HG02884 (cell line): Measurements from ENCODE around the gene CDH4.

ENCODE experiments used
- ATAC-seq: cut with Tn5 transposase; IDR thresholded peaks from one replicate; pipeline ENCODE4 v1.9.1; 2021; ENCODE audit warnings: mild to moderate bottlenecking, moderate library complexity; ENCODE audit not compliant: unreplicated experiment

The CDH4 gene

DNA sequence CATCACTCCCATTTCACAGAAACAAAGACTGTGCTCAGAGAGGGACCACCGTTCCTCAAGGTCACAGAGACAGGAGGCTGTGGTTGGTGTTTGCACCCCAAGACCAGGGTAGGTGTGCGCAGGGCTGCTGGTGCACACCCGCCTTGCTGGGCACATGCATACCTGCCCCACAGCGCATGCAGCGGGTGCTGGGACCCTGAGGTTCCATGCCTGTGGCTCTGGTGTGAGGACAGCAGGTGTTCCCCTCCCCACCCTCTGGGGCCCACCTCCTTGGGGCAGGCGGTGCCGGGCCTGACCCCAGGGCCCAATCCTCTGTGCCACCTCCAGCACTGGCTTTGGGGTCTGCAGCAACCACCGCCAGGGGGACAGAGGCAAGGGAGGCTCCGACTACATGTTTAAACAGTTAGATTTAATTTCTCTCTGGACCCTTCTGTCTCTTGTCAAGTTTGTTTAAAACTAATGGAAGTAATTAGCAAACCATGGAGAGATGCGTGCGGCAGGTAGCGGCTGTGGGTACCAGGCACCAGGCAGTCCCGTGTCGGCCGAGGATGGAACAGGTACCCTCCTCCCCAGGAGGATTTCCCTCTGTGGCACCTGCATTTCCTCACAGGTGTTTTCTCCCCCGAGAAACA, 485.9 kb downstream of the CDH4 start:
- ATAC-seq: no peak

- no peak for ATAC-seq
Measured at GRCh38 chr20:61738601-61739069, 486.6 kb downstream of the CDH4 start.

DNA sequence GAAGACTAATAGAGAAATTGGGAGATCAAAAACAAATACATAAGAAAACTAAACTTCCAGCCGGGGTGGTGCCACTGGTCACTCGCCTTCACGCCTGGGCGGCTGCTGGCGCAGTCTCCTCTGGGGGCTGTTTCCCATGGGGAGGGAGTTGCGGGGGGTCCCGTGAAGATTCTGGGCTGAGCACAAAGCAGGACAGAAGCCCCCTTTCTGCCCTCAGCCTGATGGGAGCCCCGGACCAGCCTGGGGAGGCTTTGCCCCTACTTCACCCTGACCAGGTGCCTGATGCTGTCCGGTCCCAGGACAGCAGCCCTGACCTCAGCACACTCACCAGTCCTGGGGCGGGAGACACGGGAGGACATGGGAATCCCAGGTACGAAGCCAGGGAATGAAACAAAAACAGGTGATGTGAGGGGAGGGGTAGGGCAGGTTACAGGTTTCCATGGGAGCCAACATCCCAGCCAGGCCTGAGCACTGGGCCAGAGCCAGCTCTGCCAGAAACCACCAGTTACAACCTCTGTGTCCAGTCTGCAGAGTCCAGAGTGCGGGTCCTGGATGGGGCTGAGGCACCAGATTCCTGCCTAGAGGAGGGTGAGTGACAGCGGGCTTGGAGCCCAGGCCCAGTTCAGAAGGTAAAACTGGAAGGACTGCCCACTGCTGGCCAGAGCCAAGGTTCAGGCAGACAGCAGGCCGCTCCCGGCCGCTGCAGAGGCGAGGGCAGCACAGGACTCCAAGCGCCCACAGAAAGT, 487.2 kb downstream of the CDH4 start:
- no peak for ATAC-seq

- ATAC-seq: no peak
Measured at GRCh38 chr20:61739832-61740118, 487.7 kb downstream of the CDH4 start.

DNA sequence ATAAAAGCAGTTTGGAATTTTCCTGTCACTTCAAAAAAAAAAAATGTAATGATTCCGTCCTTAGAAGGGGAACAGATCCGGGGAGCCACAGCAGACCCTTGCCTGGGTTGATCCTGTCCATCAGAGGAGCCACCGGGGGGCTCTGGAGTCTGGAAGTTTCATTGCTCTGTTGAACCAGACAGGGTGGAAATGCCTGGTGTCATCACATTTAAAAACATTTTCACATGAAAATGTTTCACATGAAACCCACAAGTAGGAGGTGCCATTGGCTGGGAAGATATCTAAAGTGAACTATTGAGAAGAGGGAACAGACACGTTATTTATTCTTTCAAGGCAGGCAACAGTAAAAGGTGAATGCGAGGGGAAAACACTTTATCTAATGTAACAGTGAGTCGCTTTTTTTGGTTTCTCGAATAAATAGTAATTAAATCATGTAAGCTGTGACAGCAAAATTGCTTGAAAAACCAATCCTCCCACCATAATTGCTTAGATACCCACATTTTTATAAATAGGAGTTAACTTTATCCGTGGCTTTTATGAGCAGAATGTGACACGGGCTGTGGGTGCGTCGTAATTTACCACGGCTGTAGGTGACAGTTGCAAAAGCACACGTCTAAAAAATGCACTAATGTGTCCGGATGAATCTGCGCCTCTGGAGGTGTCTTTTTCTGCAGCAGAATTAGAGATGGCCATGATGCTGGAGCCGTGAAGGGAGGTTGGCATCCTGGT, 490.2 kb downstream of the CDH4 start:
- no peak for ATAC-seq

GRCh38 chr20:61743606-61744005, 491.5 kb downstream of the CDH4 start:
- no peak for ATAC-seq

DNA sequence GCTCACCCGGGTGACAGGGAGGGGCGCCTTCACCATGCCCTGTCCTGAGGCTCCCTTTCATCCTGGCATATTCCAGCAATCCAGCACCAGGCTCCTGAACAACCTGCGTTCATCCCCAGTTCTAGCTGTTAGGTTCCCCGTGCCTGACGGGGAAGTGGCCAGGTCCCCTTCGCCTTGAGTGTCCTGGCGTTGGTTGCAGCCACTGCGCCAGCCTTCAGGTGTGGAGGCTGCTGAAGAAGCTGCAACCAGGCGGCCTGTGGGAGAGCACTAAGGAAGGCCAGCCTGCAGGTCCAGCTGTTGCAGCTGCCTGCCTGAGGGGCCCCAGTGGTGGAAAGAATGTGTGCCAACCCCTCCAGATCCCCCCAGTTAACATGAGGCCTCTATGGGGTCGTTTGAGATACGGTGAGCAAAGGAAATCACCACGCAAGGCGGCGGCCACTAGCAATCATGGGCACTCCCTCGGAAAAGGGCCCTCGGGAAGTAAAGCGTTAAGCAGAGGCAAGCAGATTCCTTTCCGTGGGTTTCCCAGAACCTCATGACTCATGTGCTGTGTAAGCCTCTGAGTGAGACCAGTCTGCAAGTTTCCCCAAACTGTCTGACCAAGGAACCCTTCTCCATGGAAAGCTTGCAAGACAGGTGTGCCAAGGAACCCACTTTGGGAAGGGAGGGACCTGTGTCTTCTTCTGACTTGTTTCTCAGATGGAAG, 492.8 kb downstream of the CDH4 start:
- ATAC-seq: no peak

DNA sequence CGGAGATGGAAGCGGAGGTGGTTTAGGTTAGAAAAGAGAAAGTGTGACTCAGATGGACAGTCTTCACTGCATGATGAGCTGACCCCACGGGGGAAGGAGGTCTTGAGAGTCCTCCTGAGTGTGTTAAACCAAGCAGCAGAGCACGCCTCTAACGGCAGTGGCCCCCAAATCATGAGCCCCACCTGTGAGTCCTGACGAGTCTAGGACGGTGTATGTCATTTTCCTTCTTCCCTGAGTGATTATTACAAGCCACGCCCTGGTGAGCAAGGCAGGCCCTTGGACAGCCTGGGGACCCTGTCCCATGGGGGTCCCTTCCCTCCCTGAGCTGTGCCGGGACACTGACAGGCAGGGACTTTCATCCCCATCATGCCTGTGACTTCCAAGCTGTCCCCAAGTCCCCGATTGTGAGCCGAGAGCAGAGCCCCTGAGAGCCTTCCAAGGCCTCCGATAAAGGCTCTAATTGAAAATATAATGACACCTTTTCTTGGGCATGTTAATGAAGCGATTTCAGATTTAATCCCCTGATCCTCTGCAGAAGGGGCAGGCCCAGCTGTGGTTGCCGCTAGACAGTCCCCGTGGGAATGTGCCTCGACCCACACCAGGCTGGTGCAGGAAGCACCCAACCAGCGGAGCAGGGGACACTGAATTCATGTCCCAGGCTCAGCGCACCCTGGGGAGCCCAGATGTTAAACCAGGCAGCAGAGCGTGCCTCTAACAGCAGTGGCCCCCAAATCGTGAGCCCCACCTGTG, 493.5 kb downstream of the CDH4 start:
- no peak for ATAC-seq

DNA sequence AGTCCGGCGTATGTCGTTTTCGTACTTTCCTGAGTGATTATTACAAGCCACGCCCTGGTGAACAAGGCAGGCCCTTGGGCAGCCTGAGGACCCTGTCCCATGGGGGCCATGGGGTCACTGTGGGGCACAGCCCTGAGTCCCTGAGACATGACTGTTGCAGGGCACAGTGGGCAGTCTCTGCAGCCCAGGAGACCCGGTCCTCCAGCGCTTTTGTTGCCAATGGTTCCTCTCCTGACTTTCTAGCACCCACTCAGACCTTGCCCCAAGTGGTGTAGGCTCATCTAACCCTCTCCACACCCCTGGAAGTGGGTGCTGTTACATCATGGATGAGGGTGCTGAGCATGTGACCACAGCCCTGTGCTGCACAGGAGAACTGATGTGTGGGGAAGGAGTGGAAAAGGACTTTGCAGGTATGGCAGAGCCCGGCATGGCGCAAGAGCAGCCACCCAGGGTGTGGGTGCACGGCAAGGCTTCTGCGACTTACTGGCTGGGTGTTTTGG, 494.1 kb downstream of the CDH4 start:
- ATAC-seq: no peak

DNA sequence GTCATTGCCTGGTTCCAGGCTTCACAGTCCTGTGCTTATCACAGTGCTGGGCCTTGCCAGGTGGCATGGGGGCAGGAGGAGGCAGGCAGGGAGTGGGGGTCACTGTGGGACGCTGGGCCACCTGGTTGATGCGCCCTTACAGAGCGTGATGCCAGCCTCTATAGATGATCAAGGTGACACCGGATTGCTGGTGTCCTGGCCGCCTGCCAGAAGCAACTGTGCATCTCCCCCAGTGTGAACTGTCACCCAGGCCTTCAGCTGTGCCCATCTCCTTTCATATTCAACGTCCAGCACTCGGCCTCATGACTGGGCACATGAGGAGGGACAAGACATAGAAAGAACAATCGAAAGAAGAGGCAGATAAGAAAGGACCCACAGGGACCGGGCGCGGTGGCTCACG, 494.7 kb downstream of the CDH4 start:
- ATAC-seq: no peak

DNA sequence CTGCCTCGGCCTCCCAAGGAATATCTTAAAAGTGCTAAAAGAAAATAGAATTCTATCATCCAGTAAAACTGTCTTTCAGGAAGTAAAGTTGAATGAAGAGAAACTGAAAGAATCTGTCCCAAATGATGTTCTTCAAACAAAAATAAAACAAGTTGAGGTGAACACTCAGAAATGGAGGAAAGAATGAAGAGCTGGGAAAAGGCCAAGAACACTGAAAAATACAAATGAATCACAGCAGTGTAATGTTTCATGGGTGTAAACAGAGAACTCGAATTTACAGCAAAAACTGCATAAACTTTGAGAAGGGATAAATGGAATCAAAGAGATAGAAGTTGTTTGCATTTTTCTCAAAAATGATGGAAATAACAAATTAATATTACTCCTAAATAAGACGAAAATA, 496.3 kb downstream of the CDH4 start:
- no peak for ATAC-seq

- ATAC-seq: no peak
Measured at GRCh38 chr20:61749406-61750075, 497.5 kb downstream of the CDH4 start.

DNA sequence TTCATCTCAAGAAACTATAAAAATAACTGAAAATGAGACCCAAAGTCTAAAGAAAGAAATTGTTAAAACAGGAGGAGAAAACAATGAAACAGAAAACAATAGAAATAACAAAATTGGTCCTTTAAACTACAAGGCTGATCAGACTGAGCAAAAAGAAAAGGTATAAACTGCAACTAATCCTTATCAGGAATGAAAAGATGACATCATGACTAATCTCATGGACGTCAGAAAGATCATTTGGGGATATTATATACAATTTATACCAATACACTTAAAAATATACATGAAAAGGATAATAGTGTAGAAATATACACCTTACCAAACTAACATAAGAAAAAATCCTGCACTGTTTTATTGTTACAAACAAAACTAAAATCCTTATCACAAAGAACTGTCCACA, 498.0 kb downstream of the CDH4 start:
- ATAC-seq: no peak

DNA sequence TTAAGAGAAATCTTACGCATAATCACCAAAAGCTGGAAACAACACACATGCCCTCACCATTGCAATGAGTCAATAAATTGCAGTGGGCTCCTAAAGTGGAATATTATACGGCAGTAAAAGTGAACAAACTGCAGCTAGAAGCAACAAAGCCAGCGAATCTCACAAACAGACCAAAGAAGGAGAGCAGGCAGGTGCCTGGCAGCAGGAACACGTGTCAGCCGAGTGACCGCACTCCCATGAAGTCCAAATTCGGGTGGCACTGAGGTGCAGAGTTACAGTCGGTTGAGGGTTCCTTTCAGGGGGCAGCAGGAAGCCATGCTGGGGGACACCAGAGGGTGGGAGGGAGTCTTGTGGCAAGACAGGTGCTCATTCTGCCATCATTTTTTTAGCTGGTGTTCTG, 500.5 kb downstream of the CDH4 start:
- no peak for ATAC-seq

DNA sequence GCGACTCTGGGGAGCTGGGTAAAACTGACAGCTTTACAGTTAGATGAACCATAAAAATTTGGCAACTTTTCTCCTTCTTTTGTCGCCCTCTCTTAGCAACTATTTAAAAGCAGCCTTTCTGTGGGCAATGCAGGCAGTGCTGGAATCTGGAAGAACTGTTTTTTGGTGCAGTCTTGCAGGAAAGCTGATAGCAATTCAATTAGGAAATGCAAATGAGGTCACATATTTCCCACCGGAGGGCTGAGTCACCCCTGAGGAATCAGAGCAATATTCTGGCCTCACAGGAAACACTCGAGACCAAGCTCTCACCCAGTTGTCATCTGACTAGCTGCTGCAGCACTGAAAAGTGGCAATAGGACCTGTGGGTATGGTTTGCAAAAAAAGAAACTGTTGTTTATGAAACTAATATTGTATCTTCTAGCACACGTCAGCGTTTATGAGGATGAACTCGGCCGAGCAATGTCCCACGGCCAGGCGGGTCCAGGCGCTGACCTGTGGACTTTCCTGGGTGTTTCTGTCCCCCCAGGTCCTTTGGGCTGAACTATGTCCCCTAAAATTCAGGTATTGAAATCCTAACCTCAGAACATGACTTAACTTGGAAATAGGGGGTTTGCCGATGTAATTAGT, 501.4 kb downstream of the CDH4 start:
- no peak for ATAC-seq

DNA sequence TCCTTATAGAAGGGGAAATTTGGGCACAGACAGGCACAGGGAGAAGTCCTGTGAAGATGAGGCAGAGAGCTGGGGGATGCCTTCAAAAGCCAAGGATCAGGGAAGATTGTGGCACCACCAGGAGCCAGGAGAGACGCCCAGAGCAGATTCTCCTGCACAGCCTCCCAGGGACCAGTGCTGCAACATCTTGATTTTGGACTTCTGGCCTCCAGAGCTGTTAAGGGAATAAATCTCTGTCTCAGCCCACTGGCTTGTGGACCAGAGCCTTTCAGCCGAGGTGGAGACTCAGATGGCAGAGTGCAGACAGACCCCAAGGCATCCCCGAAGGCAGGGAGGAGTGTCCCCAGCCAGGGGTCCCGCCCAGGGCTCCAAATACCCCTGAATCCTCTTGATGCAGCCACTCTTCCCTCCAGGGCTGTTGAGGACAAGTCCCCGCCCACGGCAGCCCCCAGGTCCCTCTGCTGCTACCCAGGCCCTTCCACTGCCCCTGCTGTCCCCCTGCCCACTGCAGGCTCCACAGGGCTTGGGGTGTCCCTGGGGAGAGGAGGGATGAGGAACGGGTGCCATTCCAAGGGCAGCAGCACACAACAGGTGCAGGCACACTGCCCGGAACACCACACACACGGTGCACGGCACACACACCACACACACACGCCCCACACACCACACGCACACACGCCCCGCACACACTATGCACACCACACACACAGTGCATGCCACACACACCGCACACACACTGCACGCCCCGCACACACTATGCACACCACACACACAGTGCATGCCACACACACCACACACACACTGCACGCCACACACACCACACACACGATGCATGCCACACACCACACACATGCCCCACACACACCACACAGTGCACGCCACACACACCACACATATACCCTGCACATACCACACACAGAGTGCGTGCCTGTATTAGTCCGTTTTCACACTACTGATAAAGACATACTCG, 502.2 kb downstream of the CDH4 start:
- ATAC-seq: no peak

GRCh38 chr20:61754976-61755778, 503.1 kb downstream of the CDH4 start:
- no peak for ATAC-seq
